ENCODE results near the gene EIF4E1B.
"Not testable (repeated sequence)": the region's sequence is repeated elsewhere in the genome, so short reads cannot be mapped to it uniquely, and the experiment has no call there.

EIF4E1B gene, protein sequence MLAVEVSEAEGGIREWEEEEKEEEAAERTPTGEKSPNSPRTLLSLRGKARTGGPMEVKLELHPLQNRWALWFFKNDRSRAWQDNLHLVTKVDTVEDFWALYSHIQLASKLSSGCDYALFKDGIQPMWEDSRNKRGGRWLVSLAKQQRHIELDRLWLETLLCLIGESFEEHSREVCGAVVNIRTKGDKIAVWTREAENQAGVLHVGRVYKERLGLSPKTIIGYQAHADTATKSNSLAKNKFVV

DNA sequence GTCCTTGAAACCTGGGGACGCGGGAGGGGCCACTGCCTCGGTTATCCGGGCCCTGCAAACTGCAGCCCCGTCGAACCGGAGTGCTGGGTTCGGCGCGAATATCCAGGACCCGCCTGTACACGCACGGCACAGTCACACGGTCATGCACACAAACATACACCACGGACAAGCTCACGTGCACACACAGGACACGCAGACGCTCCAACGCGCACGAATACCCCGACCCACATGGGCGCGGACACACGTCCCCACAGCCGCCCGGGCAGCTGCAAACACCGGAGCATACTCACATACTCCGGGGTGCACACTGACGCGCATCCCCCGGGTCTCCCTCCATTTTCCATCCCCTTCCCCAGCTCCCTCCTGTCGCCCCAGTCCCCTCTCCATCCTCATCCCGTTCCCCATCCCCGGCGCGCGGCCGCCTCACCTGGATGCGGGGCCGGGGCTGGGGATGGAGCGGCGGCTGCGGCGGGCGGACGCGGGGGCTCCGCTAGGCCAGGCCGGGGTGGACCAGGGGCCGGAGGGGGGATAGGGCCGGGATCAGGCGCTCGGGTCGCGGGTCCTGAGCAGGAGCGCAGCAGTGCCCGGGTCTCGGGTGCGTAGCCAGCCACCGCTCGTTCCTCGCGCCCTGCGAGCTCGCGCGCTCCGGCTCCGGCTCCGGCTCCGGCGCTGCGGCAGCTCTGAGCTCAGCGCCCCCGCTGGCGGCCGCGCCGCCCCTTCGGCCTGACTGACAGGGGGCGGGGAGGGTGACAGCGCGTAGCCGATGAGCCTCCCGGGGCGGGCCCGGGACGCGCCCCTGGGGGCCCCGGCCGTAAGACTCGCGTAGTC is at the start of gene EIF4E1B, which contains the start of gene SNCB:
Gene EIF4E1B (plus strand): TSS at position 823 of the 828 bp plus-strand sequence. CDS start 12,113 bp downstream, outside the sequence.
Gene SNCB (minus strand): TSS at position 682 of the 828 bp plus-strand sequence. CDS start 880 bp downstream, outside the sequence.
- DNase-seq, result no peak

GRCh38 chr5:176581361-176581760 is 49.1 kb upstream of the EIF4E1B start:
- no peak for DNase-seq

DNA sequence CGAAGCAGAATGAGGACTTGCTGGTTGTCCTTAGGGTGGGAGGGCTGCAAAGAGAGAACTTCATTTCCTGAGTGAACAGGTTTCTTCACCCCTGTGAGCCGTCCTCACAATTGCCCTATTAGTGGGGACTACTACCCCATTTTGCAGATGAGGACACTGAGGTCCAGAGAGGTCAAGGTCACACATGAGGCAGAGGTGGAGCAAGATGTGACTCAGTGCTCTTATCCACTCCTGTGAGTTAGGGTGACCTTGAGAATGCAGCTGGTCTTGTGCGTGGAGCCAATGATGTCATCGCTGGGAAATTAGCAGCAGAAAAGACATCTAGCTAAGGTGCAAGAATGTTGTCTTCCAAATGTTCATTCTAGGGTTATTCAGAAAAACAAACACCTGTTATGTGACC is 47.4 kb upstream of the EIF4E1B start:
- peak; percentile 29 for DNase-seq

DNA sequence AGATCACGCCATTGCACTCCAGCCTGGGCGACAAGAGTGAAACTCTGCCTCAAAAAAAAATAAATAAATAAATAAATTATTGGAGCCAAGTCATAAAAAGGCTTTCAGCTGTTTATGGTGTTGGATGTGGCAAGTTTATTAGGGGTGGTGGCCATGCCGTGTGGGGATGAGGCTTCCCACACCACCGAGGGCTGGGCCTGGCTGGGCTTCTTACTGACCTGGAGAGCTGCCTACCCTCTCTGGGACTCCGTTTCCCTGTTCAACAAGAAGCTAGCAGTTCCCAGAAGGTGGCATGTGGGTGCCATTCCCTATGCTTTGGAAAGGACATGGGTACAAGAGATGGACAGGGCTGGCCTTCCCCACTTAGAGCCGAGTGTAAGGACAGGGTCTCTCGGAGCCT is 43.1 kb upstream of the EIF4E1B start:
- DNase-seq, result no peak

GRCh38 chr5:176588297-176588696 is 42.2 kb upstream of the EIF4E1B start:
- DNase-seq, result no peak

- DNase-seq, result no peak
Observed at GRCh38 chr5:176589039-176589769, 41.3 kb upstream of the EIF4E1B start.

GRCh38 chr5:176590035-176590717 is 40.3 kb upstream of the EIF4E1B start:
- no peak for DNase-seq

DNA sequence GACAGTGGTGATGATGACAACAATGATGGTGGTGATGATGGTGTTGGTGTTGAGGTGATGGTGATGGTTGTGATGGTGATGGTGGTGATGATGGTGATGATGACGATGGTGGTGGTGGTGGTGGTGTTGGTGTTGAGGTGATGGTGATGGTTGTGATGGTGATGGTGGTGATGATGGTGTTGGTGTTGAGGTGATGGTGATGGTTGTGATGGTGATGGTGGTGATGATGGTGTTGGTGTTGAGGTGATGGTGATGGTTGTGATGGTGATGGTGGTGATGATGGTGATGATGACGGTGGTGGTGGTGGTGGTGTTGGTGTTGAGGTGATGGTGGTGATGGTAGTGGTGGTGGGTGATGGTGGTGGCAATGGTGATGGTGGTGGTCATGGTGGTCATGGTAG is 38.8 kb upstream of the EIF4E1B start:
- DNase-seq, result not testable (repeated sequence)

DNA sequence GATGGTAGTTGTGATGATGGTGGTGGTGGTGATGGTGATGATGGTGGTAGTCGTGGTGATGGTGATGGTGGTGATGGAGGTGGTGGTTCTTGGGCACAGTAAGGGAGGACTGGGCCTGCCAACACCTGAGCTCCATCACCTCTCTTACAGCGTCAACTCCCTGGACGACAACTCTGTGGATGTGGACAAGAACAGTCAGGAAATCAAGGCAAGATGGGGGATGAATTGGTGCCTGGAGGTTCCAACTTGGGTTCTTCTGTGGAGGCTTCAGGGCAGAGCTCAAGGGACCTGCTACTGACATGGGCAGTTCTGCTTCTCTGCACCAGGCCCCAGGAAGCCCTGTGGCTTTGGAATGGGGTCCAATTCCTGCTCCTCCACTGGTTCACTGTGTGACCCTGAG is 37.9 kb upstream of the EIF4E1B start:
- DNase-seq, result no peak

GRCh38 chr5:176593273-176593869 is 37.1 kb upstream of the EIF4E1B start:
- no peak for DNase-seq

DNA sequence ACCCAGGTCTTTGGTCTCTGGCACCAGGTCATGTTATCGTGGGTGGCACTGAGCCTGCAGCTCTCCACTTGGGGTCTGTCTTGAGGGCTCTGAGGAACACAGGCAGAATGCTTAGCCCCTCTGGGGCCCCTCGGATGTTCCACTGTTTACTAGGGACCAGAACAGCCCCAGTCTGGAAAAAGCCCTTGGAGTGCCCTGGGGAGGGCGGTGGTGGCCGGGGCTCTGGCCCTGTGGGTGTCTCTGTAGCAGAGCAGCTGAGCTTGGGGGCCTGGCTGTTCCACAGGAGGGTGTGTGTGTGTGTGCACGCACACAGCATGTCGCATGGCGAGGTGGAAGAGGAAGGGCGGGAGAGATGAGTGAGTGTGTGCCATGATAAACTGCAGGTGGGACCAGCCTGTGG is 35.9 kb upstream of the EIF4E1B start:
- DNase-seq, result no peak

GRCh38 chr5:176595386-176595943 is 35.0 kb upstream of the EIF4E1B start:
- no peak for DNase-seq

DNA sequence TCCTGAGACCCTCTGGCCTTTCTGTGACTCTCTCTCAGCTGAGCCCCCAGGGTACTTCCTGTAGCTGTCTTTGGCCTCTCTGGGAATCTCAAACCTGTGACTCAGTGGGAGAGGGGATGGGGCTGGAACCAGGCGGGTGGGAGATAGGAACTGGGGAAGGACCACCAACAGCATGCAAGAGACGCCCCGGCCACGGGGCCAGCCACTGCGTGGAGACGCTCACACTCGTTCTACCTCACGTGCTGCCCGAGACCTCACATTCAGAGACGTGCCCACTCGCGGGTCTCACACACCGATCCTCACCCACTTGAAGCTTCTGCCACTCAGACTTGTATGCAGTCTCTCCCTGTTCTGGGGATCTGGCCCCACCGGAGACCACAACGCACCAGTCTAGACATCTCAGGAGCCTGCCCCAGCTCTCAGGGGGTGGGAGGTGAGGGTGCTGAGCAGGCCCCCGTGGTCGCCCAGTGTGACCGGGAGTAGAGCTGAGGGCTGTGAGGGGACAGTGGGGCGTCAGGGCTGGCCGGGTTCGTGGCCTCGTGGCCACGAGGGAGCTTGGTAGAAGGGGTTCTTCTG is 34.3 kb upstream of the EIF4E1B start:
- DNase-seq, result no peak

DNA sequence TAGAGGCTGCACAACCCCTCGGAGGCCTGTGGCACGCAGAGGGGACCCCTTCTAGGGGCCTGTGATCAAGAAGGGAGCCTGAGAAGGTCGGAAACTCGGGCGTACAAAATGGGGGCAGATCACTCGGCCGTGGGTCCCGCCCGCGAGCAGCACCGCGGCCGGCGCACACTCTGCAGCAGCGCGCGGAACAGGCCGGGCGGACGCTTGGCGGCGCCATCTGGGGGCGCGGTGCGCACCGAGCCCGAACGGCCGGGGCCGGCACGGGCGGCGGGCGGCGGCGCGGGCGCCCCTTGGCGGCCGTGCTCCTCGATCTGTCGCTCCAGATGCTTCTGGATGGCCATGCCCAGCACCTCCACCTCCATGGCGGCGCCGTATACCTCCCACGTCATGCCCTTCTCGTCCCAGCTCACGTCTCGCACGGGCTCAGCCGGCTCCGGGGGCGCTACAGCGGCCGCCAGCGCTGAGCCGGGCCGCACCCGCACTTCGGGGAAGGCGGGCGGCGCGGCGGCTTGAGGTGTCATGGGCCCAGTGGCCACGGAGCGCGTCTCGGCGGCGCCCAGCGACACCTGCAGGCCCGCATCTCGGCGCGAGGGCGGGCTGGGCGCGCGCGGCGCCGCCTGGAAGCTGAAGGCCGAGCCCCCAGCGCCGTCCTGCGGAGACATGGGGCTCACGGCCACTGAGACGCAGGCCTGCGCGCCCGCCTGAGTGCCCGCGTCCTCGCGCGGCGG is 33.6 kb upstream of the EIF4E1B start:
- DNase-seq, result no peak

- no peak for DNase-seq
Observed at GRCh38 chr5:176597417-176598389, 32.8 kb upstream of the EIF4E1B start.

DNA sequence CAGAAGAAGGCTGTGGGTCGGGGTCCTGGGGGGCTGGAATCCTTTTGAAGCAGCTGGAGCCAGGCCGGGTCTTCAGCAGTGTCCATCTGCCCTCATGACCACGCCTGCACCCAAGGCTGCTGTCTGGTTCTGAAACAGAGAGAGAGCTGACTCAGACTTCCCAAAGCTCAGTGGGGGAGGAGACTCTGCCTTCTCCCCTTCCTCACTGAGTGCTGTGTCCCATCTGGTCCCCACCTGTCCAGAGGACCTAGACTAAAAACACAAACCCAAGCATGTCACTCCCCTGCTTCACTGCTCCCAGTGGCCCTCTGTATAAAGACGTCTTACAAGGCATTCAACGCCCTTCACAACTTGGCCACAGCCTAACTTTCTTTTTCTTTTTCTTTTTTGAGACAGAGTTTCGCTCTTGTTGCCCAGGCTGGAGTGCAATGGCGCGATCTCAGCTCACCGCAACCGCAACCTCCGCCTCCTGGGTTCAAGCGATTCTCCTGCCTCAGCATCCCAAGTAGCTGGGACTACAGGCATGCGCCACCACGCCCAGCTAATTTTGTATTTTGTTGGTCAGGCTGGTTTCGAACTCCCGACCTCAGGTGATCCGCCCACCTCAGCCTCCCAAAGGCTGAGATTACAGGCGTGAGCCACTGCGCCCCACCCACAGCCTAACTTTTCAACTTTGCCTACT is 30.6 kb upstream of the EIF4E1B start:
- peak; percentile 30 for DNase-seq

DNA sequence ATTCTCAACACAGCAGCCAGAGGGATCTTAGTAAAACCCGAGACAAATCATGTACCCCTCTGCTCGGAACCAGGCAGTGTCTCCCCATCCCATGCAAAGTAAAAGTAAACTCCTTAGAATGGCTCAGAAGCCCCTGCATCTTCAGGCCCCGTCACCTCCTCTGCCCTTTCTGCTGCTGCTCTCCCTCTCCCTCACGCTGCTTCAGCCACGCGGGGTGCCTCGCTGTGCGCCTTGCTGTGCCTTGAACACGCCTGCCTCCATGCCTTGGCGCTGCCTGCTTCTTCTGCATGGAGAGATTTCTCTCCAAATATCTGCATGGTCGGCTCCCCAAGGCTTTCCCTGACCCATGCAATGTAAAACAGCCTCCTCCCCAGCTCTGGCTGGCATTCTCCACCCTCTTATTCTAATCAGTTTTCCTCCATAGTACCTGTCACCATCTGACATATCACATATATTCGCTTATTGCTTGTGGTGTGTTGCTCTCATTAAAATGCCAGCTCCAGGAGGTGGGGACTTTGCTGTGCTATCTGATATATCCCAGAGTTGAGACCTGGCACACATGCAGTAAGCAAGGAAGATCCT is 28.5 kb upstream of the EIF4E1B start:
- DNase-seq, result no peak

DNA sequence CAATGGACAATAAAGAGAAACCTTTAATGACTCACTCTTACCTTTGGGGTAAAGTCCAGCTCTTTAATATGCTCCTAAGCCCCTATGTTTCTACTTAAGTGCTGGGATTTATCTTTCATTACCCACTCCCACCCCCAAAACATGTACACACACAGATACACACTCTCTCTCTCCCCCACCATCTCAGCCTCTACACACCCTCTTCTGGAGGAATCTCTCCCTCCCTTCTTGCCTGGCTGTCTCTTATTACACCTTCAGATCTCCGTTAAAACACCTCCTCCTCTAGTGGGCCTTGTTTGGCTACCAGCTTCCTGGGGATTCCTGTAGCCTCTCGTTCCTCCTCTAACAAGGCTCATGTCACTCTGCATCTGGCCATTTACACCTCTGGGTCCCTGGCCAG is 27.4 kb upstream of the EIF4E1B start:
- no peak for DNase-seq

DNA sequence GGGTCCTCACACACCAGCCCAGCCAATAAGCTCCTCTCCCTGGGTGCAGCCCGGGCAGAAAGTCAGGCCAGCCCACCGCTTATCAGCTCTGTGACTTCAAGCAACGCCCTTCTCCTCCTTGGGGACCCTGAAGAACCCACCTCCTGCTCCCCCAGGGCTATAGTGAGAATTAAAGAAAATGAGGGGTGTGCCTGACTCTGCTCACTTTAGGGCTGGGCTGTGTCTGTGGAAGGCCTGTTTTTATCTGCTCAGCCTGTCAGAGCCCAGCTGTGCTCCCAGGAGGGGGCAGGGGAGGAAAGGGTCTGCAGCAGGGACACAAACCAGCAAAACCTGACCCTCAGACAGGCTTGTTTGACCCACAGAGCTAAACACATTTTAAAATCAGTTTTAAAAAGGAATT is 24.4 kb upstream of the EIF4E1B start:
- DNase-seq, result no peak

All from HCEC 1CT (cell line).